RWPE1 (cell line): ENCODE data around the gene DPP6.

Source experiments
- CTCF ChIA-PET: fragments of 350-600 bp; sonication (Branson Sonifier 250); formaldehyde crosslinking; extraction: SDS; loops from one replicate; lab custom pipeline; 2021; lab: Yijun Ruan, JAX
- POLR2A ChIA-PET: fragments of 400-600 bp; formaldehyde crosslinking; extraction: SDS; loops from one replicate; lab custom pipeline; 2020; ENCODE audit warnings: antibody characterized with exemption; ENCODE audit not compliant: low non-redundant PET; lab: Yijun Ruan, JAX
- DNase-seq: peaks from one replicate; pipeline ENCODE4 v3.0.0; 2012; ENCODE audit warnings: low spot score
- H3K27ac ChIP-seq: fragments of 450-650 bp; 2 replicates; pipeline ENCODE4 v1.5.1; 2017
- TF ChIP-seq, protein P1 (sequence below): fragments of 450-650 bp; conservative IDR thresholded peaks from 2 replicates; pipeline ENCODE4 v1.5.1; 2017; ENCODE audit warnings: low read depth, mild to moderate bottlenecking

The DPP6 gene

DNA sequence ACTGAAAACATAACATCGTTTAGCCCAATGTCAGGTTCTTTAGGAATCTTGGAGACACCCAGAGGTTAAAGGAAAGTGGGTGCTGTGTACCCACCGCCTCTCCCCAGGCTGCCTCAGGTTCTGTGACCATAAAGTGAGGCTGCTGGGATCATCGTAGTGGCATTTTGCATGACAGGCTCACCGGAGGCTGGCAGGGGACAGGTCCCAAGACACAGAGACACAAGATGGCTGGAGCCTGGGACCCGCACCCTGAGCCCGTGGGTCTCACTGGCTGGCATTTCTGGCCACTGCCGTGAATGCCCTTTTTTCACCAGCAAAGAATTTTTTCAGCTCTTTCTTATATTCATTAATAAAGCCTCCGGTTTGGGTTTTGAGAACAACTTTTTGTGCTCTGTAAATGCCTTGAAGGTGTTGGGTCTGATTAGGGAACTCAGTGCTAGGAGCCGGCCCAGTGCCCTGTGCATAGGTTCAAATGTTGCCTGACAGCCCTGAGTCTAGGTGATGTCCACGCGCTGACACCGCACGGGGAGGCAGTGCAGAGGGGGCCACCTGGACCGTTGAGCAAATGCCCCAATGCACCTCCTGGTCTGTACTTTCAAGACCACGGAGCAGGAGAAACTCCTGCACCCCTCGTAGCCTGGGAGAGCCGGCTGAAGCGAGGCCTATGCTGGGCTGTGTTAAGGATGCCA lies 820.8 kb downstream of the DPP6 start:
- CTCF ChIA-PET, result interaction anchor here (0.7 kb wide), 1 partner anchor 39 kb away, joined by 3 read pairs; no protein-coding TSS in a partner anchor
- no peak for DNase-seq

DNA sequence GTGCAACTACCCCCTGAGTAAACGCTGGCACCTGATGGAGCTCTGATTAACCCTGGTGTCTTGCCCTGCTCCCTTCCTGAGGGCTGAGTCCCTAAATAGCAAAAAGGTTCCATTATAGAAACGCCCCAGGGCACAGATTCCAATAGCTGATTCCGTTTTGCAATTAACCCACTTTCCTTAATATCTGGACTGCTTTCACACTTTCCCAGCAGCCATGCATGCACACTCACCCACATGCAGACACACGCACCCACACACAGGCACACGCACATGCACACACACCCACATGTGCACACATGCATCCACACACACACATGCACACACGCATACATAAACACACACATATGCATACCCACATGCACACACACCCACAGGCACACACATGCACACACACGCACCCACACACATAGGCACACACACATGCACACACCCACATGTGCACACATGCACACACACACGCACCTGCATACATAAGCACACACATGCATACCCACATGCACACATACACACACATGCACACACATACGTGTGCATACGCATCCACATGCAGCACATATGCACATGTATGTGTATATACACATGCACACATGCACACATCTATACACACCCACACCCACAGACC lies 821.4 kb downstream of the DPP6 start:
- no peak overlapping the region for H3K27ac ChIP-seq
- CTCF ChIA-PET, result interaction anchor here (0.7 kb wide), 1 partner anchor 40 kb away, joined by 3 read pairs; no protein-coding TSS in a partner anchor
- no peak for DNase-seq
- POLR2A ChIA-PET, result no interaction called here
- TF ChIP-seq, protein P1, sequence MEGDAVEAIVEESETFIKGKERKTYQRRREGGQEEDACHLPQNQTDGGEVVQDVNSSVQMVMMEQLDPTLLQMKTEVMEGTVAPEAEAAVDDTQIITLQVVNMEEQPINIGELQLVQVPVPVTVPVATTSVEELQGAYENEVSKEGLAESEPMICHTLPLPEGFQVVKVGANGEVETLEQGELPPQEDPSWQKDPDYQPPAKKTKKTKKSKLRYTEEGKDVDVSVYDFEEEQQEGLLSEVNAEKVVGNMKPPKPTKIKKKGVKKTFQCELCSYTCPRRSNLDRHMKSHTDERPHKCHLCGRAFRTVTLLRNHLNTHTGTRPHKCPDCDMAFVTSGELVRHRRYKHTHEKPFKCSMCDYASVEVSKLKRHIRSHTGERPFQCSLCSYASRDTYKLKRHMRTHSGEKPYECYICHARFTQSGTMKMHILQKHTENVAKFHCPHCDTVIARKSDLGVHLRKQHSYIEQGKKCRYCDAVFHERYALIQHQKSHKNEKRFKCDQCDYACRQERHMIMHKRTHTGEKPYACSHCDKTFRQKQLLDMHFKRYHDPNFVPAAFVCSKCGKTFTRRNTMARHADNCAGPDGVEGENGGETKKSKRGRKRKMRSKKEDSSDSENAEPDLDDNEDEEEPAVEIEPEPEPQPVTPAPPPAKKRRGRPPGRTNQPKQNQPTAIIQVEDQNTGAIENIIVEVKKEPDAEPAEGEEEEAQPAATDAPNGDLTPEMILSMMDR, result no peak

More for the DNA sequence above, 820.8 kb downstream of the DPP6 start:
- H3K27ac ChIP-seq, result no peak overlapping the region
- TF ChIP-seq, protein P1, result no peak
- POLR2A ChIA-PET, result no interaction called here

DNA sequence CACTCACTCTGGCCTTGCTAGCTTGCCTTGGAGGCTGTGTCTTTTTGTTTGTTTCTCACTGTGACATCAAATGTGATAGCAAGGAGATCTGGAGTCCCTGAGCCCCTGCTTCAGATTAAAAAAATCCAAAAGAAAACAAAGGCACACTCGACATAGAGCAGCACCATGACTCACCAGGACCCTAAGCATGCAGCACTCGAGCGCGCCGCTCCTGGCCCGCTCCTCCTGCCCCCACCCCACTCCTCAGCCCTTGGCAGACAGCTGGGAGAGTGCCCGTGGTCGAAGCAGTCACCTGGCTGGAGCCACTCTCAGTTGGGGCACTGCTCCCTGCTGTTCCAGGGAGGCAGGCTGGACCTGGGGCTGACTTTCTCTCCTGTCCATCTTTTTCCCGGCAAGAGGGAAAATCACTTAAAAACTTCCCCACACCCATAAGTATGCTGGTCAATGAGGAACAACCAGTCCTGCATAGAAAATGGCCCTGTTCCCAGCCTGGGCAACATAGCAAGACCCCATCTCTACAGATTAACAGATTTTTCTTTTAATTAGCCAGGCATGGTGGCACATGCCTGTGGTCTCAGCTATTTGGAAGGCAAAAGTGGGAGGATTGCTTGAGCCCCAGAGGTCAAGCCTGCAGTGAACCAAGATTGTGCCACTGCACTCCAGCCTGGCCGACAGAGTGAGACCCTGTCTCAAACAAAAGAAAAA lies 822.4 kb downstream of the DPP6 start:
- TF ChIP-seq, protein P1, result no peak
- CTCF ChIA-PET, result no interaction called here
- POLR2A ChIA-PET, result no interaction called here
- DNase-seq, result no peak
- no peak overlapping the region for H3K27ac ChIP-seq

DNA sequence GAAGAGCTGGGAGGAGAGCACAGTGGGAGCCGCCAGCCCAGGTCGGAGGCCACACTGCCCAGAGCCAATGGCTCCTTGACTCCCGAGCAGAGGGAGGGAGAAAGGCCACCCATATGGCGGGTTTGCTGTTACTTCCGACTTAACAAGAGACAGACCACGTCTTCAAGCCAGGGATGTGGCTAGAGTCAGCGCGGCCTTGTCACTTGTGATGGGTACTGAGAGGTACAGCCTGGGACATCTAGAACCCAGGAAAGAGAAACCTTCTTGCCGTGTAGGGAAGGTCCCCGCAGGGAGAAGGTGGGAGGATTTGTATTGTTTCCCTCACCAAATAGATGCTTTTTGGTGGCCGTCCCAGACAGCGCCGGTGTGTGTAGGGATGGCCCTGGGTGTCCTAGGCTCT lies 823.1 kb downstream of the DPP6 start:
- H3K27ac ChIP-seq, result no peak overlapping the region
- TF ChIP-seq, protein P1, result no peak
- ChIA-PET POLR2A (no interaction called here), CTCF (no interaction called here)
- no peak for DNase-seq

DNA sequence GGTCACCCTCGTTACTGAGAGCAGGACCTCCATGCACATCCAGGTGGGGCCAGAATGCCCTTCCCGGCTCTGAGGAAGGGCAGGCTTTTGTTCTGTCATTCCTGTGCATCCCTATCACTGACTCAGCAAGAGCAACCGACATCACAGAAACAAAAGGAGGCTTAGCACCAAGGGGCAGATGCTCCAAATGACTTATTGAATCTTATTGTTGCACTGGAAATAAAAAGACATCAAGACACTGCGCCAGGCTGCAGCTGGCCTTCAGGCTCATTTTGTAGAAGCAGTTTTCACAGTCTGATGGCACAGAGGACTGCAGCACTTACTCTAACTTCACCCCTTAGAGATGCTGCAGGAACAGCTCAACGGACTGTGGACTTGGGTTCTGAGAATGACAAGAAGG lies 824.3 kb downstream of the DPP6 start:
- TF ChIP-seq, protein P1, result no peak
- ChIA-PET POLR2A (no interaction called here), CTCF (no interaction called here)

DNA sequence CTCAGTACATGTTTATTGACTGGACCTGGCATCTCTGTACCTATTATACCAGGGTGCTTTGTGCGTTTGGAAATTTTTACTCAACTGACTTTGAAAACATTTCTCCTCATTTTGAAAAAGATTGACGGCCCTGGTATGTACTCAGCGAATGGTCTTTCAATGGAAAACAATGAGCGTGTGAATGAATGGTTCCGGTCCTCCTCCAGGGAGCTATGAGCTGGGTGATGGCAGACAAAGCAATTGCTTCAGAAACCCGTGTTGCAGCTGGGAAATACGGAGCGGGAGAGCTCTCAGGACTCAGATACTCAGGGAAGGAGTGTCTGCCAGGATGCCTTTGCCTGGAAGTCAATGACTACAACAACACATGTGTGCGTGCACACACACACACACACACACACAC lies 824.8 kb downstream of the DPP6 start:
- no peak overlapping the region for H3K27ac ChIP-seq
- ChIA-PET POLR2A (no interaction called here), CTCF (no interaction called here)
- TF ChIP-seq, protein P1, result no peak
- no peak for DNase-seq

More for the DNA sequence above, 824.3 kb downstream of the DPP6 start:
- H3K27ac ChIP-seq, result no peak overlapping the region
- no peak for DNase-seq
